Upper lobe of right lung (tissue), 1 donor: Measurements from ENCODE around the gene PDIA4. TPM values are rescaled to one million over a fixed set of nuclear protein-coding genes. Genes with fewer than 3 reads are reported as not detected.
A peak's percentile ranks its signal among the peaks of the same experiment; 100 is the strongest.

ENCODE experiments used
- ATAC-seq: fragments of 200-7000 bp; cut with Tn5 transposase; one replicate; pipeline ENCODE4 v1.9.1; 2020; ENCODE audit warnings: mild to moderate bottlenecking, moderate library complexity
- DNase-seq: peaks from one replicate; pipeline ENCODE4 v3.0.0-alpha.2; 2020
- H3K27ac ChIP-seq: fragments of 200-600 bp; one replicate; pipeline ENCODE4 v1.8.0; 2022
- H3K27me3 ChIP-seq: fragments of 200-600 bp; one replicate; pipeline ENCODE4 v1.8.0; 2022; ENCODE audit warnings: mild to moderate bottlenecking
- H3K36me3 ChIP-seq: fragments of 200-600 bp; one replicate; pipeline ENCODE4 v1.8.0; 2022
- H3K4me1 ChIP-seq: fragments of 200-600 bp; one replicate; pipeline ENCODE4 v1.8.0; 2022
- H3K4me3 ChIP-seq: fragments of 200-600 bp; one replicate; pipeline ENCODE4 v1.8.0; 2022; ENCODE audit warnings: mild to moderate bottlenecking
- H3K9me3 ChIP-seq: fragments of 200-600 bp; one replicate; pipeline ENCODE4 v1.8.0; 2022
- CTCF ChIP-seq: fragments of 200-600 bp; IDR thresholded peaks from one replicate; pipeline ENCODE4 v1.8.0; 2022; ENCODE audit warnings: antibody characterized with exemption
- intact Hi-C: fragments of 100-400 bp; cut with DNase I; formaldehyde crosslinking; loops from one replicate; pipeline ENCODE4 v1.11.0; 2022
- total RNA-seq: library from RNA; stranded (reverse); fragmentation: NEBNext Ultra II Directional; extraction: Animal tissue kit (Norgen Biotek cat#: 25700); gene quantifications from one replicate; pipeline ENCODE4 v1.2.1, GENCODE V29; 2021
- donor health status: DM: no; HTN: yes; CAD: no; lungs with severe emphysema.

PDIA4 gene
- total RNA-seq, 1 donor from 2014 or later, result 117 TPM

- H3K27me3 ChIP-seq, result no peaks in the 10 kb centered on the region
- TF ChIP-seq CTCF, result no peak
- H3K36me3 ChIP-seq, result peaks cover 5% of the 10 kb centered on the region
- intact Hi-C loops, result no loop called here
- no peaks in the 10 kb centered on the region for H3K9me3 ChIP-seq
- ATAC-seq (no peak), DNase-seq (no peak)
- peaks cover 24% of the 10 kb centered on the region for H3K4me1 ChIP-seq
- peak overlapping the region; percentile 80 for H3K4me3 ChIP-seq
- peak overlapping the region; percentile 94 for H3K27ac ChIP-seq
These were observed 527 bp downstream of the PDIA4 start for GRCh38 chr7:149027611-149028345.

GRCh38 chr7:149027055-149027454 lies 1.2 kb downstream of the PDIA4 start:
- H3K4me1 ChIP-seq, result peaks cover 24% of the 10 kb centered on the region
- no peak for TF ChIP-seq CTCF
- peaks cover 5% of the 10 kb centered on the region for H3K36me3 ChIP-seq
- no peak for ATAC-seq
- peak overlapping the region; percentile 94 for H3K27ac ChIP-seq
- H3K4me3 ChIP-seq, result peak overlapping the region; percentile 80
- H3K9me3 ChIP-seq, result no peaks in the 10 kb centered on the region
- intact Hi-C loops, result no loop called here
- no peaks in the 10 kb centered on the region for H3K27me3 ChIP-seq
- DNase-seq, result no peak

GRCh38 chr7:149023662-149024061 lies 4.6 kb downstream of the PDIA4 start:
- no peak overlapping the region for H3K4me3 ChIP-seq
- intact Hi-C loops, result no loop called here
- no peak overlapping the region for H3K27ac ChIP-seq
- H3K36me3 ChIP-seq, result peaks cover 23% of the 10 kb centered on the region
- no peaks in the 10 kb centered on the region for H3K27me3 ChIP-seq
- ATAC-seq, result no peak
- no peak for DNase-seq
- peaks cover 18% of the 10 kb centered on the region for H3K4me1 ChIP-seq
- no peaks in the 10 kb centered on the region for H3K9me3 ChIP-seq
- TF ChIP-seq CTCF, result no peak

- no peak for TF ChIP-seq CTCF
- no peaks in the 10 kb centered on the region for H3K9me3 ChIP-seq
- H3K36me3 ChIP-seq, result peaks cover 31% of the 10 kb centered on the region
- ATAC-seq (no peak), DNase-seq (no peak)
- H3K4me3 ChIP-seq, result no peak overlapping the region
- no peak overlapping the region for H3K27ac ChIP-seq
- H3K27me3 ChIP-seq, result no peaks in the 10 kb centered on the region
- intact Hi-C loops, result no loop called here
- H3K4me1 ChIP-seq, result peaks cover 18% of the 10 kb centered on the region
These were observed 5.4 kb downstream of the PDIA4 start for GRCh38 chr7:149022756-149023360.

GRCh38 chr7:149021725-149022062 lies 6.6 kb downstream of the PDIA4 start:
- H3K9me3 ChIP-seq, result no peaks in the 10 kb centered on the region
- TF ChIP-seq CTCF, result no peak
- DNase-seq (no peak), ATAC-seq (no peak)
- no peak overlapping the region for H3K27ac ChIP-seq
- H3K36me3 ChIP-seq, result peaks cover 39% of the 10 kb centered on the region
- peaks cover 10% of the 10 kb centered on the region for H3K4me1 ChIP-seq
- H3K27me3 ChIP-seq, result no peaks in the 10 kb centered on the region
- intact Hi-C loops, result no loop called here
- H3K4me3 ChIP-seq, result no peak overlapping the region
